AG08395 (cell line): ENCODE results near the gene MIPOL1.

ENCODE experiments used
- DNase-seq: peaks from one replicate; pipeline ENCODE4 v3.0.0; 2012; ENCODE audit warnings: mixed read lengths, low spot score

MIPOL1 gene

GRCh38 chr14:37464192-37464858 is 266.6 kb downstream of the MIPOL1 start:
- no peak for DNase-seq

DNA sequence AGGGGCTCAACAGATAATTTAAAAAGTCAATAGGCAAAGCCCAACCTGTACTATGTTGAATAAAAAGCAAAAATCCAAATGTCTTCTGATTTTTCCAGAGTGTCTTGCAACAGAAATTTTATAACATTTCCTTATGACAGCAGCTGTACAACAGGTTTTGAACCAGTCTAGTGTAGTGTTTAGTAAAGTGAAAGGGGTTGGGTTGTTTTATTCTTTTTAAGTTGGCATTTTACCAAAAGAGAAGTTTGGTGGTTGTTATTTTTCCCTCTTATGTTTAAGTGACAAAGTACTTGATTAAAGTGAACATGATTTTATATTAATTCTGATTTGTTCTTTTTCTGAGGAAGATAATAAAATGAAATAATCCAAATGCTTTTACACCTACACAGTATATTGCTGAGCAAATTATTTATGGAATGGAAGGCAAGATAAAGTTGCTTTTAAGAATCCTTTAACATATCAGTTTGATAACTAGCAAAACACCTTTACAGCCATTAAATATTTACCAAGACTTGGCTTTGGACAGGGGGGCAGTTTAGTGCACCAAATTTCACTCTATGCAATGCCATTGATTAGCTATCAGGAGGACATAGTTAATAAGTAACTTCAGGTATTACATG is 268.4 kb downstream of the MIPOL1 start:
- DNase-seq: no peak

GRCh38 chr14:37466623-37467088 is 268.9 kb downstream of the MIPOL1 start:
- no peak for DNase-seq

- no peak for DNase-seq
Observed at GRCh38 chr14:37469650-37470049, 271.9 kb downstream of the MIPOL1 start.

DNA sequence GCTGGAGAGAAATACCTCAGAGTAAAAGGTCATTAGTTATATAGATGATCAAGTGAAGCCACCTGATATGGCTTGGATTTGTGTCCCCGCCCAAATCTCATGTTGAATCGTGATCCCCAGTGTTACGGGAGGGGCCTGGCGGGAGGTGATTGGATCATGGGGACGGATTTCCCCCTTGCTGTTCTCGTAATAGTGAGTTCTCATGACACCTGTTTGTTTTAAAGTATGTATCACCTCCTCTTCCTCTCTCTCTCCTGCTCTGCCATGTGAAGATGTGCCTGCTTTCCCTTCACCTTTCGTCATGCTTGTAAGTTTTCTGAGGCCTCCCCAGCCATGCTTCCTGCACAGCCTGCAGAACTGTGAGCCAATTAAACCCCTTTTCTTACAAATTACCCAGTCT is 272.5 kb downstream of the MIPOL1 start:
- DNase-seq: no peak

DNA sequence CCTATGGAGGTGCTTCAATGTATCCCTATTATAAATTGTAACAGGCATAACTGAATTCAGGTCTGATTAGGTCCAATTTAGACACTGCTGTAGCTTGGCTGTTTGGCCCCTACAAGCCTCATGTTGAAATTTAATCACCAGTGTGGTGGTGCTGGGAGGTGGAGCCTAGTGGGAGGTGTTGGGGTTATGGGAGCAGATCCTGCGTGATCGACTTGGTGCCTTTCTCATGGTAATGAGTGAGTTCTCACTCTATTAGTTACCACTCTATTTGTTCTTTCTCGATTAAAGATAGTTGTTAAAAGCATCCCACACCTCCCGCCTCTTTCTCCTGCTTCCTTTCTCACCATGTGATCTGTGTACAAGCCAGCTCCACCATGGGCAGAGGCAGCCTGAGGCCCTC is 275.2 kb downstream of the MIPOL1 start:
- DNase-seq: no peak

- no peak for DNase-seq
Observed at GRCh38 chr14:37474191-37474590, 276.5 kb downstream of the MIPOL1 start.

- no peak for DNase-seq
Observed at GRCh38 chr14:37480446-37481290, 282.9 kb downstream of the MIPOL1 start.

GRCh38 chr14:37482428-37482827 is 284.7 kb downstream of the MIPOL1 start:
- no peak for DNase-seq

DNA sequence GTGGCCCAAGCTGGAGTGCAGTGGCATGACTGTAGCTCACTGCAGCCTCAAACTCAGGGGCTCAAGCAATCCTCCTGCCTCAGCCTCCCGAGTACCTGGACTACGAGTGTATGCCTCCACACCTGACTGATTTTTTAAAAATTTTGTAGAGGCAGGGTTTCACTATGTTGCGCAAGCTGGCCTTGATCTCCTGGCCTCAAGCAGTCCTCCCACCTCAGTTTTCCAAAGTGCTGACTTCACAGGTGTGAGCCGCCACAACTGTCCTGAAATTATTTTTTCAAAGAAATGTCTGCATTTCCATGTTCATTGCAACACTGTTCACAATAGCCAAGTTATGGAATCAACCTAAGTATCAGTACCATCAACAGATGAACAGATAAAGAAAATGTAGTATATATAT is 285.9 kb downstream of the MIPOL1 start:
- DNase-seq: no peak

DNA sequence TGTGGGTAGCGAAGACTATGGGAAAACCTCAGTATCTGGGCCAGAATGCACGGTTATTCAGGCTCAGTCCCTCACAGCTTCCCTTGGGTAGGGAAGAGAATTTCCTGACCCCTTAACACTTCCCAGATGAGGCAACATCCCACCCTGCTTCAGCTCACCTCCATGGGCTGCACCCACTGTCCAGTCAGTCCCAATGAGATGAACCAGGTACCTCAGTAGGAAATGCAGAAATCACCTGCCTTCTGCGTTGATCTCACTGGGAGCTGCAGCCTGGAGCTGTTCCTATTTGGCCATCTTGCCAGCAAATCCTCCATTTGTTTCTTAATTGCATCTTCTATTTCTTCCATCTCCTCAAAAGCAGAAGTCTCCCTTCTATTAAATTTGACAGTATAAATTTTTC is 292.9 kb downstream of the MIPOL1 start:
- DNase-seq: no peak

GRCh38 chr14:37491076-37491475 is 293.3 kb downstream of the MIPOL1 start:
- DNase-seq: no peak

GRCh38 chr14:37493606-37494005 is 295.9 kb downstream of the MIPOL1 start:
- no peak for DNase-seq

DNA sequence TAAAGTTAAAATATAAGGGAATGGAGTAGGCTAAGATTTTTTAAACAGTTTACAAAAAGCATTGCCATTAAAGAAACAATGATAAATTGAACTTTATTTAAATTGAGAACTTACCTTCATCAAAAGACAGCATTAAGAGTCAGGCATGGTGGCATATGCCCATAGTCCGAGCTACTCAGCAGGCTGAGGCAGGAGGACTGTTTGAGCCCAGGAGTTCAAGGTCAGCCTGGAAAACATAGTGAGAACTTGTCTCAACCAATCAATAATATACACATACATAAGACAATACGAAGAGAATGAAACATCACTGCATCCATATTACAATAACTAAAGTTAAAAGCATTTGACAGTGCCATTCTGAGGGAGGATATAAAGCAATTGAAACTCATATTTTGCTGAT is 299.7 kb downstream of the MIPOL1 start:
- no peak for DNase-seq

- DNase-seq: no peak
Observed at GRCh38 chr14:37501877-37502276, 304.1 kb downstream of the MIPOL1 start.

- no peak for DNase-seq
Observed at GRCh38 chr14:37508503-37508902, 310.8 kb downstream of the MIPOL1 start.

DNA sequence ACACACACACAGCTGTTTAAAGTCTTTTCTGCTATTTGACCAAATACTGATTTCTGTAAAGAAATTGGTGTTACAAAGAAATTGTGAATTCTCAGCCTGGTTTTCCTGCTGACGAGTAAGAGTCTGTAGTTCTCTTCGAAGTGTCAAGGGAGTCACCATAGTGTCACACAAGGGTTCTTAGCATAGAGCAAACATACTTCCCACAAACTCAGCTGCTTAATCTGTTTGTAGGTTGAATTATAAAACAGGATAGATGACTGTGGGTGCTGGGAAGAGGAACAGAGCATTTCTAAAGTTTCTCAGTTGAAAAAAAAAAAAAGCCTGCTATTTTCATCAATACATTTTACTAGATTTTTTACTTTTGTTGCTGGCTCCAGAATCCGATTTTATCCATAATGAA is 314.4 kb downstream of the MIPOL1 start:
- no peak for DNase-seq

- no peak for DNase-seq
Observed at GRCh38 chr14:37515771-37516170, 318.0 kb downstream of the MIPOL1 start.

DNA sequence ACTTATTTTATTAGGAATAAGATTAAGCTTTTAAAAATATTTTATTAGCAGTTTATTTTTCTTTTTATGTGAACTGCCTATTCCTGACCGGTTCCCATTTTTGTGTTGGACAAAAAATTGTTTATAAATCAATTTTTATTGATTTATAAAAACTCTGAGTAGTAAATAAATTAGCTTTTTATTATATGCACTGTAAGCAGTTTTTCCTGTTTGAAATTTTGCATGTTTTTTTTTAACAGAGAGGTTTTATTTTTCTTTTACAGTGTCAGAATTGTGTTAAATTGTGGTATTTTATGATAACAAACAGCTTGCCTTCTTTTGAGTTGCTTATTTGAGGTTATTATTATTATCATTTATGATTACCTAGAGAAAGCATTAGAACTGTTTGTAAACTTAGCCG is 329.3 kb downstream of the MIPOL1 start:
- DNase-seq: no peak

- DNase-seq: no peak
Observed at GRCh38 chr14:37539992-37540391, 342.3 kb downstream of the MIPOL1 start.

- DNase-seq: no peak
Observed at GRCh38 chr14:37544407-37544806, 346.7 kb downstream of the MIPOL1 start.

GRCh38 chr14:37545174-37545573 is 347.4 kb downstream of the MIPOL1 start:
- no peak for DNase-seq
